ENCODE data around the gene CAPRIN1. TPM values are rescaled to one million over a fixed set of nuclear protein-coding genes. Genes with fewer than 3 reads are reported as not detected.

Gene CAPRIN1
- polyA plus RNA-seq, 3 donors = 50.4 to 81.5 (median 59.2) TPM

DNA sequence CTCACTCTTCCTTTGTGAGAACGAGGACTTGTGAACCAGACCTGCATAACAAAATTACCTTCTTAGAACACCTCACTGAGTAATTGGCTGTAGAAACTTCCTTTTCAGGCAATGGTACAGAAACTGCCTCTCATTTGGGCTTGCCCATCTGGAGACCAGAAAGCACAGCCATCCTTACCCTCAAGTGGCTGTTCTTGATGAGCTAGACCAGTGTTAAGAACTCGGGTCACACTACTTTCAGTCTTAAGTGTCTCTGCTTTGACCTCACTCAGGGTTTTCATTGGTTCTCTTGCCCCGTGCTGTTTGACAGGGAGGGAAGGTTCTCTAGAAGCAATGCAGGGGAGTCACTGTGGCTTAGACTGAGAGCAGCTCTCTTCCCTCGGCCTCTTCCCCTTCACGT lies 83.2 kb downstream of the CAPRIN1 start:
- TF ChIP-seq, protein P1, sequence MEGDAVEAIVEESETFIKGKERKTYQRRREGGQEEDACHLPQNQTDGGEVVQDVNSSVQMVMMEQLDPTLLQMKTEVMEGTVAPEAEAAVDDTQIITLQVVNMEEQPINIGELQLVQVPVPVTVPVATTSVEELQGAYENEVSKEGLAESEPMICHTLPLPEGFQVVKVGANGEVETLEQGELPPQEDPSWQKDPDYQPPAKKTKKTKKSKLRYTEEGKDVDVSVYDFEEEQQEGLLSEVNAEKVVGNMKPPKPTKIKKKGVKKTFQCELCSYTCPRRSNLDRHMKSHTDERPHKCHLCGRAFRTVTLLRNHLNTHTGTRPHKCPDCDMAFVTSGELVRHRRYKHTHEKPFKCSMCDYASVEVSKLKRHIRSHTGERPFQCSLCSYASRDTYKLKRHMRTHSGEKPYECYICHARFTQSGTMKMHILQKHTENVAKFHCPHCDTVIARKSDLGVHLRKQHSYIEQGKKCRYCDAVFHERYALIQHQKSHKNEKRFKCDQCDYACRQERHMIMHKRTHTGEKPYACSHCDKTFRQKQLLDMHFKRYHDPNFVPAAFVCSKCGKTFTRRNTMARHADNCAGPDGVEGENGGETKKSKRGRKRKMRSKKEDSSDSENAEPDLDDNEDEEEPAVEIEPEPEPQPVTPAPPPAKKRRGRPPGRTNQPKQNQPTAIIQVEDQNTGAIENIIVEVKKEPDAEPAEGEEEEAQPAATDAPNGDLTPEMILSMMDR (IDR thresholded peaks at IDR 0.05) = no peak
- no peak for DNase-seq
- intact Hi-C loops (cut with micrococcal nuclease) = no loop called here
- no peaks in the 10 kb centered on the region for H3K9me3 Mint-ChIP-seq
- Histone ChIP-seq H3K4me2 (replicated peaks; ENCODE audit: extremely low read depth, low read length, poor library complexity, severe bottlenecking) (no peak overlapping the region), H4K20me1 (ENCODE audit: insufficient read depth, low read length) (no peaks in the 10 kb centered on the region), H3K27me3 (ENCODE audit: control insufficient read depth in 2 of 2, insufficient read depth in 2 of 2, low read length in 2 of 2) (no peaks in the 10 kb centered on the region), H3K9ac (ENCODE audit: insufficient read depth, low read length, poor library complexity, severe bottlenecking) (no peak overlapping the region), H3K27ac (ENCODE audit: low read depth in 1 of 2, low read length in 2 of 2) (no peak overlapping the region), H3K36me3 (replicated peaks in 1 of 2; ENCODE audit: control insufficient read depth in 1 of 2, insufficient read depth in 2 of 2, low read length in 2 of 2) (peaks cover 80 to 100% of the 10 kb centered on the region in 2 donors), H3K79me2 (ENCODE audit: insufficient read depth, low read length) (no peaks in the 10 kb centered on the region), H2AFZ (ENCODE audit: insufficient read depth, low read depth, low read length, poor library complexity, severe bottlenecking) (no peak overlapping the region), H3K9me3 (replicated peaks in 1 of 2; ENCODE audit: control insufficient read depth in 1 of 2, insufficient read depth in 1 of 2, low read length in 2 of 2) (no peaks in the 10 kb centered on the region), H3K4me1 (ENCODE audit: control insufficient read depth in 1 of 2, insufficient read depth in 2 of 2, low read length in 2 of 2) (no peaks in the 10 kb centered on the region), H3K4me3 (replicated peaks in 1 of 3; ENCODE audit: low read depth in 2 of 3, low read length in 3 of 3) (no peak overlapping the region)
- no peaks in the 10 kb centered on the region for H3K4me1 Mint-ChIP-seq
- H3K4me3 Mint-ChIP-seq = no peak overlapping the region
- peak overlapping the region in 1 of 7 donors; percentile 36 for H3K27ac Mint-ChIP-seq
- no peaks in the 10 kb centered on the region for H3K27me3 Mint-ChIP-seq (ENCODE audit: low read depth in 3 of 3)
- peaks cover 91 to 93% of the 10 kb centered on the region in 2 donors for H3K36me3 Mint-ChIP-seq
- WGBS (ENCODE audit: insufficient coverage) = no CpG with 5 or more reads among the region's 5 CpGs

DNA sequence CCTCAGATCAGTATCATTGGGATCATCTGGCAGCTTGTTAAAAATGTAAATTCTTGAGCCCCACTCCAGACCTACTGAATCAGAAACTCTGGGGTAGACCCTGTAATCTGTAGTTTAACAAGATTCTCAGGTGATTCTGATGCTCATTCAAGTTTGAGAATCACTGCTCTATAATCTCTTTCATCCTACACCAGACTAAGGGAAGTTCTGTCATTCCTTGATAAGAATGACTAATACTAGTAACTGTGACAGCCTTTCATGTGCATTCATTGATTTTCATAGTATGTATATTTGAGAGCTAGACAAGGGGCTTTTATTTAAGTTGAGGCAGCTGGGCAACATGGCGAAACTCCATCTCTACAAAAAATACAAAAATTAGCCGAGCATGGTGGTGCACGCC lies 83.9 kb downstream of the CAPRIN1 start:
- H4K20me1 ChIP-seq (ENCODE audit: insufficient read depth, low read length) = no peaks in the 10 kb centered on the region
- intact Hi-C loops (cut with micrococcal nuclease) = no loop called here
- H2AFZ ChIP-seq (ENCODE audit: insufficient read depth, low read depth, low read length, poor library complexity, severe bottlenecking) = no peak overlapping the region
- H3K9me3 ChIP-seq (replicated peaks in 1 of 2; ENCODE audit: control insufficient read depth in 1 of 2, insufficient read depth in 1 of 2, low read length in 2 of 2) = no peaks in the 10 kb centered on the region
- DNase-seq = no peak
- WGBS (ENCODE audit: insufficient coverage) = 100% methylated on average over 1 of the region's 3 CpGs
- Mint-ChIP-seq H3K4me3 (no peak overlapping the region), H3K27ac (no peak overlapping the region), H3K4me1 (no peaks in the 10 kb centered on the region), H3K36me3 (peaks cover 92% of the 10 kb centered on the region in 2 donors), H3K9me3 (no peaks in the 10 kb centered on the region), H3K27me3 (ENCODE audit: low read depth in 3 of 3) (no peaks in the 10 kb centered on the region)
- no peak overlapping the region for H3K27ac ChIP-seq (ENCODE audit: low read depth in 1 of 2, low read length in 2 of 2)
- no peaks in the 10 kb centered on the region for H3K27me3 ChIP-seq (ENCODE audit: control insufficient read depth in 2 of 2, insufficient read depth in 2 of 2, low read length in 2 of 2)
- TF ChIP-seq, protein P1 (IDR thresholded peaks at IDR 0.05) = no peak
- no peak overlapping the region for H3K4me2 ChIP-seq (replicated peaks; ENCODE audit: extremely low read depth, low read length, poor library complexity, severe bottlenecking)
- no peak overlapping the region for H3K4me3 ChIP-seq (replicated peaks in 1 of 3; ENCODE audit: low read depth in 2 of 3, low read length in 3 of 3)
- H3K79me2 ChIP-seq (ENCODE audit: insufficient read depth, low read length) = no peaks in the 10 kb centered on the region
- H3K4me1 ChIP-seq (ENCODE audit: control insufficient read depth in 1 of 2, insufficient read depth in 2 of 2, low read length in 2 of 2) = no peaks in the 10 kb centered on the region
- H3K9ac ChIP-seq (ENCODE audit: insufficient read depth, low read length, poor library complexity, severe bottlenecking) = no peak overlapping the region
- H3K36me3 ChIP-seq (replicated peaks in 1 of 2; ENCODE audit: control insufficient read depth in 1 of 2, insufficient read depth in 2 of 2, low read length in 2 of 2) = peaks cover 81 to 100% of the 10 kb centered on the region in 2 donors
